ENCODE measurements around the gene SWAP70. TPM values are rescaled to one million over a fixed set of nuclear protein-coding genes. Genes with fewer than 3 reads are reported as not detected.

The SWAP70 gene
- total and polyA plus RNA-seq, 2 of the 8 experiments (the other 6 are each of a cell fraction or from before 2014, with no cell fraction given), result 14.8 to 37.5 TPM

DNA sequence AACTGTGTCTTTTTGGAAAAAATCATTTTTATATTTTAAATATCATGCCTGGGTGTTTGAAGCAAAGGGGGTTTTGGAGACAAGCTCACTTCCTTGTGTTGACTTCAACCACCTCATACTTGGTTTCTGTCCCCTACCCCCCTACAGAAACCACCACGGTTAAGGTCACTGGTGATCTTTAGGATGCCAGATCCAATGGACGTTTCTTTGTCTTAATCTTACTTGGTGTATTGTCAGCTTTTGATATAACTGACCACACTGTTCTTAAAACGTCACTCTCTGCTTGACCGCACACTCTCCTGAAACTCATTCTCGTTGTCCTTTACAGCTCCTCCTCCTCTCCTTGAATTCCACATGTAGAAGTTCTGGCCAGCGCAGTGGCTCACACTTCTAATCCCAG is 34.8 kb upstream of the SWAP70 start:
- H2BK20ac ChIP-seq (ENCODE audit: low read length), result 0 out of 2 replicates have a peak overlapping the region, but pooled peaks have one; percentile 87
- H3K14ac ChIP-seq (ENCODE audit: insufficient read length), result no peak overlapping the region
- H3K56ac ChIP-seq (replicated peaks; ENCODE audit: insufficient read length, low read depth, low read length), result no peak overlapping the region
- no peaks in the 10 kb centered on the region; the same call in 1 of the 2 replicates for H3K23me2 ChIP-seq (ENCODE audit: low read depth, low read length)
- ChIA-PET POLR2A (ENCODE audit: partially characterized antibody) (interaction anchor here (0.8 to 1.8 kb wide), 5 partner anchors 10 to 55 kb away, joined by 3 to 10 read pairs (median 4); partner anchors contain the start of genes SWAP70 and WEE1), CTCF (ENCODE audit: partially characterized antibody) (interaction anchor here (0.8 to 1.5 kb wide), 7 partner anchors 9 to 119 kb away, joined by 3 to 6 read pairs (median 4); no protein-coding TSS in a partner anchor)
- no peak overlapping the region for H3K9ac ChIP-seq (replicated peaks in 1 of 4; ENCODE audit: extremely low read depth in 1 of 4, low read depth in 3 of 4, low read length in 3 of 4)
- H3K23ac ChIP-seq (ENCODE audit: insufficient read length), result no peak overlapping the region
- H2BK5ac ChIP-seq (ENCODE audit: low read depth, low read length), result no peak overlapping the region
- peak overlapping the region; percentile 44 for H4K91ac ChIP-seq (replicated peaks; ENCODE audit: insufficient read length, low read length)
- peak overlapping the region; percentile 12; the same call in 1 of the 2 replicates for H2BK12ac ChIP-seq (ENCODE audit: low read depth, low read length)
- no peak overlapping the region for H4K5ac ChIP-seq (ENCODE audit: insufficient read length, low read depth, low read length)
- H3K79me1 ChIP-seq (ENCODE audit: low read depth, low read length), result no peaks in the 10 kb centered on the region
- H3K79me2 ChIP-seq (ENCODE audit: control insufficient read depth in 1 of 2, insufficient read depth in 2 of 2, low read length in 2 of 2), result no peaks in the 10 kb centered on the region
- no peak overlapping the region for H3K4ac ChIP-seq (replicated peaks; ENCODE audit: insufficient read length, low read depth, low read length)
- H3K9me3 ChIP-seq (ENCODE audit: insufficient read depth in 2 of 2, low read depth in 1 of 2, low read length in 1 of 2), result no peaks in the 10 kb centered on the region
- H3K18ac ChIP-seq (ENCODE audit: extremely low read depth, low read length), result 0 out of 2 replicates have a peak overlapping the region, but pooled peaks have one; percentile 3
- no peaks in the 10 kb centered on the region for H4K20me1 ChIP-seq (replicated peaks in 1 of 2; ENCODE audit: control insufficient read depth in 1 of 2, insufficient read depth in 2 of 2, low read length in 2 of 2)
- no peak overlapping the region for H3K4me3 ChIP-seq (ENCODE audit: extremely low read depth in 1 of 4, insufficient read depth in 2 of 4, low read depth in 3 of 4, low read length in 4 of 4)
- H2BK120ac ChIP-seq (replicated peaks; ENCODE audit: low read depth, low read length), result peak overlapping the region; percentile 79
- H2BK15ac ChIP-seq (ENCODE audit: low read length), result no peak overlapping the region
- H4K8ac ChIP-seq (ENCODE audit: extremely low read depth, insufficient read depth, low read length), result no peak overlapping the region
- no peaks in the 10 kb centered on the region for H3K36me3 ChIP-seq (ENCODE audit: control insufficient read depth in 2 of 4, insufficient read depth in 4 of 4, low read length in 3 of 4)
- 0 out of 2 replicates have a peak overlapping the region, but pooled peaks have one; percentile 83 for H2AK5ac ChIP-seq (ENCODE audit: low read depth, low read length)
- no peak for FAIRE-seq
- no peak overlapping the region for H2AFZ ChIP-seq (ENCODE audit: low read length)
- H3K4me1 ChIP-seq (replicated peaks in 1 of 4; ENCODE audit: control insufficient read depth in 3 of 4, insufficient read depth in 4 of 4, low read length in 3 of 4), result peaks cover 4 to 26% (median 18%) of the 10 kb centered on the region in 4 experiments
- DNase-seq (ENCODE audit: low read depth in 1 of 2, low spot score in 2 of 2), result no peak
- H3K27ac ChIP-seq (ENCODE audit: low read depth, low read length), result no peak overlapping the region
- H3K27me3 ChIP-seq (replicated peaks in 1 of 4; ENCODE audit: control insufficient read depth in 3 of 4, extremely low read depth in 1 of 4, insufficient read depth in 3 of 4, low read length in 3 of 4), result no peaks in the 10 kb centered on the region
- WGBS, 2 experiments (ENCODE audit: extremely low coverage in 1 of 2, insufficient coverage in 1 of 2, insufficient read length in 1 of 2, insufficient replicate concordance in 2 of 2, low coverage in 1 of 2, low lambda C conversion rate in 2 of 2, missing lambda C conversion rate in 1 of 2), result 92% methylated on average over 6 of the region's 6 CpGs; no CpG with 5 or more reads in 1 of the 2 experiments
- no peak overlapping the region for H3K4me2 ChIP-seq (ENCODE audit: insufficient read depth in 1 of 2, low read depth in 2 of 2, low read length in 2 of 2)
- TF ChIP-seq SP1 (IDR thresholded peaks at IDR 0.05; ENCODE audit: low read depth, low read length), result no peak
- TF ChIP-seq, protein P1, sequence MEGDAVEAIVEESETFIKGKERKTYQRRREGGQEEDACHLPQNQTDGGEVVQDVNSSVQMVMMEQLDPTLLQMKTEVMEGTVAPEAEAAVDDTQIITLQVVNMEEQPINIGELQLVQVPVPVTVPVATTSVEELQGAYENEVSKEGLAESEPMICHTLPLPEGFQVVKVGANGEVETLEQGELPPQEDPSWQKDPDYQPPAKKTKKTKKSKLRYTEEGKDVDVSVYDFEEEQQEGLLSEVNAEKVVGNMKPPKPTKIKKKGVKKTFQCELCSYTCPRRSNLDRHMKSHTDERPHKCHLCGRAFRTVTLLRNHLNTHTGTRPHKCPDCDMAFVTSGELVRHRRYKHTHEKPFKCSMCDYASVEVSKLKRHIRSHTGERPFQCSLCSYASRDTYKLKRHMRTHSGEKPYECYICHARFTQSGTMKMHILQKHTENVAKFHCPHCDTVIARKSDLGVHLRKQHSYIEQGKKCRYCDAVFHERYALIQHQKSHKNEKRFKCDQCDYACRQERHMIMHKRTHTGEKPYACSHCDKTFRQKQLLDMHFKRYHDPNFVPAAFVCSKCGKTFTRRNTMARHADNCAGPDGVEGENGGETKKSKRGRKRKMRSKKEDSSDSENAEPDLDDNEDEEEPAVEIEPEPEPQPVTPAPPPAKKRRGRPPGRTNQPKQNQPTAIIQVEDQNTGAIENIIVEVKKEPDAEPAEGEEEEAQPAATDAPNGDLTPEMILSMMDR (IDR thresholded peaks at IDR 0.05; ENCODE audit: control extremely low read depth in 1 of 3, insufficient read depth in 1 of 3, low read depth in 1 of 3, low read length in 3 of 3), result no peak
- no peak for TF ChIP-seq TBP (IDR thresholded peaks at IDR 0.05; ENCODE audit: low read depth, low read length)
- TF ChIP-seq RFX5 (IDR thresholded peaks at IDR 0.05; ENCODE audit: borderline replicate concordance, low read depth, low read length), result no peak
- no peak for TF ChIP-seq TEAD4 (IDR thresholded peaks at IDR 0.05; ENCODE audit: low read depth, low read length)
- no peak for TF ChIP-seq SUZ12 (IDR thresholded peaks at IDR 0.05; ENCODE audit: low read length)
- TF ChIP-seq POU5F1 (IDR thresholded peaks at IDR 0.05; ENCODE audit: low read depth, low read length), result no peak
- no peak for TF ChIP-seq HDAC2 (IDR thresholded peaks at IDR 0.05; ENCODE audit: borderline replicate concordance in 1 of 2, low read depth in 2 of 2, low read length in 2 of 2)
- TF ChIP-seq CHD1 (IDR thresholded peaks at IDR 0.05; ENCODE audit: low read depth, low read length), result no peak
- TF ChIP-seq POLR2AphosphoS5 (IDR thresholded peaks at IDR 0.05; ENCODE audit: low read depth, low read length), result no peak
- TF ChIP-seq TAF1 (IDR thresholded peaks at IDR 0.05; ENCODE audit: low read depth, low read length), result no peak
- TF ChIP-seq ASH2L (IDR thresholded peaks at IDR 0.05; ENCODE audit: low read length), result no peak
